Kidney (tissue), 14 donors: ENCODE results near the gene IDI1. TPM values are rescaled to one million over a fixed set of nuclear protein-coding genes. Genes with fewer than 3 reads are reported as not detected.

ENCODE experiments used
- DNase-seq, 5 donors: peaks; one replicate each; pipeline ENCODE4 v3.0.0-alpha.2; 2013 to 2020
- FAIRE-seq: peaks from 2 replicates; lab custom pipeline; 2012; peaks lifted over from hg19 to GRCh38; lab: Jason Lieb, UNC
- H3K27ac ChIP-seq, 2 donors: one replicate each; pipeline ENCODE4 v1.7.0; 2013; ENCODE audit warnings: low read depth in 2 of 2, low read length in 2 of 2, inconsistent platforms in 1 of 2
- H3K27me3 ChIP-seq: one replicate; pipeline ENCODE4 v1.7.1; 2013; ENCODE audit warnings: low read length, inconsistent platforms; ENCODE audit not compliant: control insufficient read depth, insufficient read depth
- H3K36me3 ChIP-seq, 3 donors: one replicate each; pipeline versions ENCODE4 v1.7.0 to v1.7.1; 2013; ENCODE audit warnings: low read length in 3 of 3, control low read depth in 1 of 3, inconsistent platforms in 1 of 3; ENCODE audit not compliant: insufficient read depth in 3 of 3, control insufficient read depth in 2 of 3
- H3K4me1 ChIP-seq, 3 donors: one replicate each; pipeline versions ENCODE4 v1.7.0 to v1.7.1; 2013; ENCODE audit warnings: low read length in 3 of 3, inconsistent platforms in 1 of 3, low read depth in 1 of 3; ENCODE audit not compliant: control insufficient read depth in 2 of 3, insufficient read depth in 2 of 3
- H3K4me3 ChIP-seq, 3 donors: one replicate each; pipeline versions ENCODE4 v1.7.0 to v1.8.1; 2013; ENCODE audit warnings: low read length in 3 of 3, control low read depth in 1 of 3, inconsistent platforms in 1 of 3
- H3K9ac ChIP-seq, 3 donors: one replicate each; pipeline versions ENCODE4 v1.7.0 to v1.7.1; 2013; ENCODE audit warnings: low read length in 3 of 3, control low read depth in 1 of 3, inconsistent platforms in 1 of 3
- H3K9me3 ChIP-seq, 3 donors: one replicate each; pipeline versions ENCODE4 v1.7.0 to v1.7.1; 2013; ENCODE audit warnings: low read length in 3 of 3, control low read depth in 1 of 3, inconsistent platforms in 1 of 3; ENCODE audit not compliant: control insufficient read depth in 2 of 3, insufficient read depth in 1 of 3
- intact Hi-C: fragments of 100-400 bp; cut with DNase I; formaldehyde crosslinking; loops from one replicate; pipeline ENCODE4 v1.11.1; 2022
- polyA plus RNA-seq: library from polyadenylated mRNA; stranded (reverse); fragments of 350-450 nt; fragmentation: Illumina TruSeq; extraction: RNeasy Lipid Tissue Mini Kit (QIAGEN cat#74804); gene quantifications from one replicate; pipeline ENCODE4 v1.2.3, GENCODE V29; 2014; ENCODE audit warnings: low read depth, low replicate concordance; ENCODE audit not compliant: insufficient read depth
- total RNA-seq: library from RNA; stranded (reverse); fragmentation: NEBNext Ultra II Directional; extraction: Animal tissue kit (Norgen Biotek cat#: 25700); gene quantifications from one replicate; pipeline ENCODE4 v1.2.1, GENCODE V29; 2021
- TF ChIP-seq, protein P1 (sequence below): IDR thresholded peaks from 3 replicates; pipeline ENCODE4 v1.5.1; 2012; ENCODE audit warnings: mild to moderate bottlenecking, moderate library complexity, borderline replicate concordance; ENCODE audit not compliant: insufficient read depth; ENCODE audit errors: extremely low read depth
- donor health status: control.
- donor health status: control.
- donor health status: control.
- donor health status: control.
- donor health status: control.
- donor health status: DM: yes; HTN: yes; CAD: no.
- donor health status: Normal renal cell carcinoma (clear cell type).

IDI1 gene
- total and polyA plus RNA-seq, 2 donors from 2014 or later: 27.5 to 59.7 TPM

DNA sequence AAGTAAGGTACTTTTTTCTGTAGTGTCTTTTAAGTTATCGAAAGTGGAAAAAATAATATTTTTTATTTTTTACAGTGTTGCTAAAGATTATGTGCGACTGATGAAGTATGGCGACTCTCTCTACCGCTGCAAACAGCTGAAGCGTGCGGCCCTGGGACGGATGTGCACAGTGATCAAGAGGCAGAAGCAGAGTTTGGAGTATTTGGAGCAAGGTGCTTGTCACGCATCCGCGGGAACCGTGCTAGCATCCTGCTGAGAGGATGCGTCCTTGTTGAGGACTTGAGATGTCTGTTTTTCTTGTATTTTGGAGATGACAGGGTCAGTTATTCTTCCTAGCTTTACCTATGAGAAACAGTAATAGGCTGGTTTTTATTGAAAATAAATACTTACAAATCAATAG, 52.9 kb downstream of the IDI1 start:
- Histone ChIP-seq H3K4me1 (no peaks in the 10 kb centered on the region), H3K27me3 (no peaks in the 10 kb centered on the region), H3K9me3 (no peaks in the 10 kb centered on the region), H3K36me3 (peaks cover 12 to 55% (median 34%) of the 10 kb centered on the region in 3 donors), H3K9ac (no peak overlapping the region), H3K4me3 (no peak overlapping the region), H3K27ac (no peak overlapping the region)
- intact Hi-C loops: no loop called here
- FAIRE-seq: no peak
- no peak for DNase-seq
- TF ChIP-seq, protein P1, sequence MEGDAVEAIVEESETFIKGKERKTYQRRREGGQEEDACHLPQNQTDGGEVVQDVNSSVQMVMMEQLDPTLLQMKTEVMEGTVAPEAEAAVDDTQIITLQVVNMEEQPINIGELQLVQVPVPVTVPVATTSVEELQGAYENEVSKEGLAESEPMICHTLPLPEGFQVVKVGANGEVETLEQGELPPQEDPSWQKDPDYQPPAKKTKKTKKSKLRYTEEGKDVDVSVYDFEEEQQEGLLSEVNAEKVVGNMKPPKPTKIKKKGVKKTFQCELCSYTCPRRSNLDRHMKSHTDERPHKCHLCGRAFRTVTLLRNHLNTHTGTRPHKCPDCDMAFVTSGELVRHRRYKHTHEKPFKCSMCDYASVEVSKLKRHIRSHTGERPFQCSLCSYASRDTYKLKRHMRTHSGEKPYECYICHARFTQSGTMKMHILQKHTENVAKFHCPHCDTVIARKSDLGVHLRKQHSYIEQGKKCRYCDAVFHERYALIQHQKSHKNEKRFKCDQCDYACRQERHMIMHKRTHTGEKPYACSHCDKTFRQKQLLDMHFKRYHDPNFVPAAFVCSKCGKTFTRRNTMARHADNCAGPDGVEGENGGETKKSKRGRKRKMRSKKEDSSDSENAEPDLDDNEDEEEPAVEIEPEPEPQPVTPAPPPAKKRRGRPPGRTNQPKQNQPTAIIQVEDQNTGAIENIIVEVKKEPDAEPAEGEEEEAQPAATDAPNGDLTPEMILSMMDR: no peak

DNA sequence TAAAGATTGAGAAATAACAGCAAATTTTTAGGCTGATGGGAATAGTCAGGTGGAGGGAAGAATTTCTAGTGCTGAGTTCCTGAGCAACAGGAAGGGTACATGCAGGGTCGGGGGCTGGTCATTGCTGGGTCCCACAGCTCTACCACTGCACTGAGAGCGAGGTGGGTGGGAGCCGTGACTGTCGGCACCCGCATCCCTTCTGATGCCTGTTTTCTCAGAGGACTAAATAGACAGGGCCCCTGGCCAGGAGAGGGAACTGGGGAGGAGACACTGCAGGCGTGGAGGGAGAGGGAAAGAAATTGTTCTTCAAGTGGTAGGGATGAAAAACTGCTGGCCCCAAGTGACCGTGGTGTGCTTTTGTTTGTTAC, 53.4 kb downstream of the IDI1 start:
- Histone ChIP-seq H3K9me3 (no peaks in the 10 kb centered on the region), H3K36me3 (peaks cover 9 to 50% (median 31%) of the 10 kb centered on the region in 3 donors), H3K27me3 (no peaks in the 10 kb centered on the region), H3K27ac (no peak overlapping the region), H3K4me1 (no peaks in the 10 kb centered on the region), H3K4me3 (no peak overlapping the region), H3K9ac (no peak overlapping the region)
- intact Hi-C loops: no loop called here
- DNase-seq: no peak
- no peak for FAIRE-seq
- TF ChIP-seq, protein P1: no peak

DNA sequence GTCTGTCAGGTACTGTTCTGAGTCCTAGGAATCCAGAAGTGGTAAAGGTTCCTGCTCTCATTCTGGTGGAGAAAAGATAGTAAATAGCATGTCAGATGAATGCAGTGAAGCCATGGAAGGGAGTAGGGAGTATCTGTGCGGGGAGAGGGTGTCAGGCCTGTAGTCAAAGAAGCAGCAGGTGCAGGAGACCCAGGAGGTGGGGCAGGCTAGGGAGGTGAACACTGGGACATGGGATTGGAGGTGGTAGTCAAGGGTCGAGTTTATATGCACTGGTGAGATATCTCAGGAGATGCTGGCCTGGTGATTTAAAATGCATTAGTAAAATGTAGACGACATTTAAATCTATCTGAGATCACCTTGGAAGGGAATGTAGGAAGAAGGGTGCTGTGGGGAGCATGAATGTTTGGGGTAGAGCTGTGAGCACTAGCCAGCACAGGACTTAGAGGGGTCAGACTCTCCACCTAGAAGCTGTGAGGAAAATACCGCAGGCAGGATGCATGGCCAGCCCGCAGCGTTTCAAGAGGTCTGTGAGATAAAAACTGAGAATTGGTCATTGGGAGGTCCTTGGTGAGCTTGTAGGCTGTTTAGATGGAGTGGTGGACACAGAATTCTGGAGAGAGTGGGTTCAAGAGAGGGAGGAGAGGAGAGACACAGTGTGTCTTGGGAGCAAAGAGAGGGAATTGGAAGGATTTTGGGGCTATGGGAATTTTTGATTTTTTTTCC, 53.9 kb downstream of the IDI1 start:
- Histone ChIP-seq H3K4me1 (no peaks in the 10 kb centered on the region), H3K4me3 (no peak overlapping the region), H3K9me3 (no peaks in the 10 kb centered on the region), H3K9ac (no peak overlapping the region), H3K36me3 (peaks cover 7 to 46% (median 28%) of the 10 kb centered on the region in 3 donors), H3K27me3 (no peaks in the 10 kb centered on the region), H3K27ac (no peak overlapping the region)
- DNase-seq (no peak), FAIRE-seq (no peak)
- TF ChIP-seq, protein P1: no peak
- intact Hi-C loops: no loop called here
